T-cell (primary cell): ENCODE measurements around the gene VASH1. TPM values are rescaled to one million over a fixed set of nuclear protein-coding genes. Genes with fewer than 3 reads are reported as not detected.
"Not testable (repeated sequence)": the region's sequence is repeated elsewhere in the genome, so short reads cannot be mapped to it uniquely, and the experiment has no call there.

Experiments
- ATAC-seq, 4 experiments: fragments of 200-7000 bp in 3 of 4; fragments of 150-1000 bp in 1 of 4; cut with Tn5 transposase; replicated peaks in 1 of 4; 1 replicate in 3 of 4; 2 replicates in 1 of 4; pipeline ENCODE4 v1.10.0; 2021; ENCODE audit warnings: moderate library complexity in 3 of 4, mild to moderate bottlenecking in 2 of 4, moderate number of reproducible peaks in 1 of 4
- CTCF ChIA-PET, 2 donors: fragments of 300-600 bp; sonication (Branson Sonifier 250); formaldehyde crosslinking; loops; one replicate each; lab custom pipeline; 2022; ENCODE audit warnings: antibody characterized with exemption in 2 of 2; lab: Charles Lee
- POLR2A ChIA-PET, 2 donors: fragments of 300-600 bp; sonication (Branson Sonifier 250); formaldehyde crosslinking; loops; one replicate each; lab custom pipeline; 2022; ENCODE audit warnings: antibody characterized with exemption in 2 of 2; lab: Charles Lee
- DNase-seq, 35 experiments: peaks; one replicate each; pipeline versions ENCODE4 v3.0.0 to v3.0.0-alpha.2; 2013 to 2023
- H3K27ac ChIP-seq: one replicate; pipeline ENCODE4 v1.5.1; 2013; ENCODE audit warnings: low read length
- H3K27me3 ChIP-seq, 2 experiments: replicated peaks in 1 of 2; 1 replicate in 1 of 2; 2 replicates in 1 of 2; pipeline versions ENCODE4 v1.6.1 to v1.7.0; 2013; ENCODE audit warnings: low read length in 1 of 2, mixed read lengths in 1 of 2; ENCODE audit not compliant: control insufficient read depth in 2 of 2, insufficient read depth in 2 of 2; ENCODE audit errors: extremely low read depth in 1 of 2
- H3K36me3 ChIP-seq, 2 donors: 1 replicate in 1 of 2; 2 replicates in 1 of 2; pipeline versions ENCODE4 v1.6.1 to v1.7.0; 2013; ENCODE audit warnings: low read length in 1 of 2; ENCODE audit not compliant: control insufficient read depth in 2 of 2, insufficient read depth in 1 of 2; ENCODE audit errors: extremely low read depth in 1 of 2
- H3K4me1 ChIP-seq, 2 experiments: 1 replicate in 1 of 2; 2 replicates in 1 of 2; pipeline versions ENCODE4 v1.6.1 to v1.7.0; 2013; ENCODE audit warnings: low read length in 2 of 2, mixed read lengths in 1 of 2; ENCODE audit not compliant: insufficient read depth in 2 of 2, control insufficient read depth in 1 of 2; ENCODE audit errors: extremely low read depth in 1 of 2
- H3K4me3 ChIP-seq, 2 donors: 1 replicate in 1 of 2; 2 replicates in 1 of 2; pipeline versions ENCODE4 v1.5.1 to v1.7.0; 2013; ENCODE audit warnings: mild to moderate bottlenecking in 2 of 2, low read length in 1 of 2, moderate library complexity in 1 of 2; ENCODE audit not compliant: control insufficient read depth in 1 of 2; ENCODE audit errors: extremely low read depth in 1 of 2
- H3K9me3 ChIP-seq: 2 replicates; pipeline ENCODE4 v1.7.0; 2013
- H3K27ac Mint-ChIP-seq, 2 donors: one replicate each; pipeline ENCODE4 v1.8.0; 2020 to 2021; ENCODE audit warnings: mild to moderate bottlenecking in 2 of 2, mixed read lengths in 2 of 2
- H3K27me3 Mint-ChIP-seq, 2 donors: one replicate each; pipeline ENCODE4 v1.8.0; 2021 to 2022; ENCODE audit warnings: mixed read lengths in 2 of 2
- H3K36me3 Mint-ChIP-seq: one replicate; pipeline ENCODE4 v1.8.0; 2021; ENCODE audit warnings: mixed read lengths
- H3K4me1 Mint-ChIP-seq, 3 donors: one replicate each; pipeline ENCODE4 v1.8.0; 2020 to 2022; ENCODE audit warnings: mixed read lengths in 3 of 3, mild to moderate bottlenecking in 1 of 3
- H3K4me3 Mint-ChIP-seq, 3 donors: one replicate each; pipeline ENCODE4 v1.8.0; 2020 to 2022; ENCODE audit warnings: mild to moderate bottlenecking in 3 of 3, mixed read lengths in 3 of 3, moderate library complexity in 3 of 3
- H3K9me3 Mint-ChIP-seq, 3 donors: one replicate each; pipeline ENCODE4 v1.8.0; 2020 to 2022; ENCODE audit warnings: mixed read lengths in 3 of 3
- WGBS: methylation state at CpG from one replicate; pipeline ENCODE4 v1.1.5; 2013; ENCODE audit warnings: missing lambda C conversion rate; ENCODE audit not compliant: insufficient coverage; 5-methylcytosine and 5-hydroxymethylcytosine counted together
- total RNA-seq, 35 experiments: library from RNA in 6 of 35; stranded (reverse) in 6 of 35; fragments of 120-200 nt in 1 of 35; gene quantifications; one replicate each; pipeline versions ENCODE4 v1.2.1 to v1.2.4 and lab custom pipeline; 2013 to 2026

The VASH1 gene
- total RNA-seq, 5 donors from 2014 or later (not counting 1 experiment from before 2014, with no cell fraction given) = 3.8 to 14.9 (median 10.3) TPM

DNA sequence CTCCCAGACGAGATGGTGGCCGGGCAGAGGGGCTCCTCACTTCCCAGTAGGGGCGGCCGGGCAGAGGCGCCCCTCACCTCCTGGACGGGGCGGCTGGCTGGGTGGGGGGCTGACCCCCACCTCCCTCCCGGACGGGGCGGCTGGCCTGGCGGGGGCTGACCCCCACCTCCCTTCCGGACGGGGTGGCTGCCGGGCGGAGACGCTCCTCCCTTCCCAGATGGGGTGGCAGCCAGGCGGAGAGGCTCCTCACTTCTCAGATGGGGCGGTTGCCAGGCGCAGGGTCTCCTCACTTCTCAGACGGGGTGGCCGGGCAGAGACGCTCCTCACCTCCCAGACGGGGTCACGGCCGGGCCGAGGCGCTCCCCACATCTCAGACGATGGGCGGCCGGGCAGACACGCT lies 26.8 kb upstream of the VASH1 start:
- CTCF ChIA-PET, H3K4me3 ChIP-seq, POLR2A ChIA-PET, H3K4me1 Mint-ChIP-seq, H3K36me3 ChIP-seq, H3K9me3 ChIP-seq, ATAC-seq, H3K4me3 Mint-ChIP-seq, H3K27ac Mint-ChIP-seq, DNase-seq, H3K27me3 ChIP-seq, H3K4me1 ChIP-seq, H3K27ac ChIP-seq, H3K9me3 Mint-ChIP-seq, H3K36me3 Mint-ChIP-seq: not testable (repeated sequence)
- WGBS = no CpG with 5 or more reads among the region's 31 CpGs
- H3K27me3 Mint-ChIP-seq = peaks cover 7 to 12% of the 10 kb centered on the region in 2 donors

GRCh38 chr14:76736514-76736913 lies 24.8 kb upstream of the VASH1 start:
- Histone ChIP-seq H3K9me3 (no peaks in the 10 kb centered on the region), H3K4me3 (no peak overlapping the region), H3K36me3 (no peaks in the 10 kb centered on the region), H3K27me3 (peaks cover 0 to 2% of the 10 kb centered on the region in 2 experiments), H3K4me1 (no peaks in the 10 kb centered on the region), H3K27ac (no peak overlapping the region)
- Mint-ChIP-seq H3K4me3 (no peak overlapping the region), H3K9me3 (peaks cover 3 to 25% (median 5%) of the 10 kb centered on the region in 3 donors), H3K36me3 (no peaks in the 10 kb centered on the region), H3K27ac (no peak overlapping the region), H3K27me3 (peaks cover 12 to 20% of the 10 kb centered on the region in 2 donors), H3K4me1 (no peaks in the 10 kb centered on the region)
- ATAC-seq (no peak), DNase-seq (no peak)
- ChIA-PET POLR2A (no interaction called here), CTCF (interaction anchor here in 1 of 2 donors (0.6 kb wide), 1 partner anchor 820 kb away, joined by 3 read pairs; no protein-coding TSS in a partner anchor)

DNA sequence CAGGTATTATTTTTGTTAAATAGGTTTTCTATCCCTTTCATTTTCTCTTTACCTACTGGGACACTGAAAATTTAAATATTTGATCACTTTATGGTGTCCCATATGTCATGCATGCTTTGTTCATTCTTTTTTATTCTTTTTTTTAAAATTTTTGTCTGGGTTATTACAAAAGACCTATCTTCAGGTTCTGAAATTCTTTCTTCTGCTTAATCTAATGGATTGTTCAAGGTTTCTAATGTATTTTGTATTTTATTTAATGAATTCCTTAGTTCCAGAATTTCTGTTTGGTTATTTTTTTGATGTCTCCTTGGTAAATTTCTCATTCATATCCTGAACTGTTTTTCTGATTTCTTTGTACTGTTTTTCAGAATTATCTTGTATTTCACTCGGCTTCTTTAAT lies 20.2 kb upstream of the VASH1 start:
- Histone ChIP-seq H3K4me1 (no peaks in the 10 kb centered on the region), H3K27ac (no peak overlapping the region), H3K36me3 (no peaks in the 10 kb centered on the region), H3K9me3 (no peaks in the 10 kb centered on the region), H3K27me3 (peaks cover 0 to 16% of the 10 kb centered on the region in 2 experiments), H3K4me3 (no peak overlapping the region)
- WGBS = no CpG with 5 or more reads among the region's 1 CpG
- POLR2A ChIA-PET = no interaction called here
- Mint-ChIP-seq H3K27me3 (peaks cover 23 to 30% of the 10 kb centered on the region in 2 donors), H3K4me1 (peaks cover 0 to 3% (median 0%) of the 10 kb centered on the region in 3 donors), H3K4me3 (no peak overlapping the region), H3K9me3 (peaks cover 3 to 31% (median 5%) of the 10 kb centered on the region in 3 donors), H3K27ac (no peak overlapping the region), H3K36me3 (no peaks in the 10 kb centered on the region)
- ATAC-seq (no peak), DNase-seq (no peak)
- CTCF ChIA-PET = no interaction called here

DNA sequence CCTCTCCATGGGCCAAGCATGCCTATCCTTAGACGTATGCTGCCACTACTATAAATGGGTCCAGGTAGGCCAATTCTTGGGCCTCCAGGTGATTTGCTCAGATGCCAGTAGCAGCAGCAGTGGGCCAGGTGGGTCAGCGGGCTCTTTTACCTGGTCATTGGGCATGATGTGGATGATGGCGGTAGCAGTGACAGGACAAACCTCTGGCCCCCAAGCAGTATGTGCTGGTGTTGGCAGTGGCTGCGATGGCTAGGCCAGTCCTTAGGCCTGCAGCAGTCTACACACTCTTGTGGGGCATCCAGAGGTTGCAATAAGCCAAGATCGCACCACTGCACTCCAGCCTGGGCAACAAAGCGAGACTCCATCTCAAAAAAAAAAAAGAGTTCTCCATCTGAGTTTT lies 19.1 kb upstream of the VASH1 start:
- CTCF ChIA-PET = no interaction called here
- Mint-ChIP-seq H3K9me3 (peaks cover 3 to 31% (median 5%) of the 10 kb centered on the region in 3 donors), H3K27me3 (peaks cover 23 to 30% of the 10 kb centered on the region in 2 donors), H3K4me3 (no peak overlapping the region), H3K4me1 (peaks cover 0 to 3% (median 0%) of the 10 kb centered on the region in 3 donors), H3K36me3 (no peaks in the 10 kb centered on the region), H3K27ac (no peak overlapping the region)
- no peak overlapping the region for H3K27ac ChIP-seq
- no peaks in the 10 kb centered on the region for H3K9me3 ChIP-seq
- H3K36me3 ChIP-seq = no peaks in the 10 kb centered on the region
- POLR2A ChIA-PET = no interaction called here
- H3K4me1 ChIP-seq = no peaks in the 10 kb centered on the region
- ATAC-seq = no peak
- H3K4me3 ChIP-seq = no peak overlapping the region
- DNase-seq = no peak
- 96% methylated on average over 3 of the region's 6 CpGs for WGBS
- H3K27me3 ChIP-seq = peaks cover 0 to 16% of the 10 kb centered on the region in 2 experiments

GRCh38 chr14:76742966-76743365 lies 18.3 kb upstream of the VASH1 start:
- H3K27ac Mint-ChIP-seq = no peak overlapping the region
- CTCF ChIA-PET = interaction anchor here in 1 of 2 donors (0.5 kb wide), 1 partner anchor 12 kb away, joined by 3 read pairs; no protein-coding TSS in a partner anchor
- no peak for ATAC-seq

DNA sequence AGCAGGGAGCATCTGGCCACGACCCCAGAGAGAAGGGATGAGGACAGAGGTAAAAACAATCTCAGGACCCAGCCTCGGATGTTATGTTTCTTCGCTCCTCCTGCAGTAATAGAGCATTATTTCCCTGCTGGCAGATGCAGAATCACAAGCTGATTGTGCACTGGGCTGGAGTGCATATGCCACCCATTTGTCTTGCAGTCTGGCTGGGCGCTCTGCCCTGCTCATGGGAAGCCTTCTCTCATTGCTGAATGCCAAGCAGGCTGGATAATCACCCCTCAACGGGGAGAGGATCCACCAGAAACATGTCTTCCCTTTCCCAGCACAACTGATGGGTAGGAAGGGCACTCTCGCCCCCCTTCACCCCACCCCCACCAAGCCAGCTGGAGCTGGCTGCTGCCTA lies 8.5 kb upstream of the VASH1 start:
- CTCF ChIA-PET = no interaction called here
- Histone ChIP-seq H3K9me3 (no peaks in the 10 kb centered on the region), H3K4me1 (no peaks in the 10 kb centered on the region), H3K27ac (no peak overlapping the region), H3K27me3 (peaks cover 0 to 11% of the 10 kb centered on the region in 2 experiments), H3K36me3 (no peaks in the 10 kb centered on the region), H3K4me3 (no peak overlapping the region)
- Mint-ChIP-seq H3K4me1 (no peaks in the 10 kb centered on the region), H3K4me3 (no peak overlapping the region), H3K36me3 (no peaks in the 10 kb centered on the region), H3K27ac (no peak overlapping the region), H3K9me3 (no peaks in the 10 kb centered on the region), H3K27me3 (peaks cover 2 to 6% of the 10 kb centered on the region in 2 donors)
- 66% methylated on average over 3 of the region's 6 CpGs for WGBS
- POLR2A ChIA-PET = no interaction called here
- DNase-seq (no peak), ATAC-seq (no peak)

More at GRCh38 chr14:76742966-76743365, 18.3 kb upstream of the VASH1 start:
- peaks cover 3 to 31% (median 5%) of the 10 kb centered on the region in 3 donors for H3K9me3 Mint-ChIP-seq
- Histone ChIP-seq H3K4me1 (no peaks in the 10 kb centered on the region), H3K27me3 (peaks cover 0 to 16% of the 10 kb centered on the region in 2 experiments), H3K27ac (no peak overlapping the region), H3K36me3 (no peaks in the 10 kb centered on the region), H3K4me3 (no peak overlapping the region), H3K9me3 (no peaks in the 10 kb centered on the region)
- POLR2A ChIA-PET = interaction anchor here in 1 of 2 donors (0.6 kb wide), 1 partner anchor 835 kb away, joined by 4 read pairs; no protein-coding TSS in a partner anchor
- DNase-seq = no peak
- H3K4me1 Mint-ChIP-seq = peaks cover 0 to 3% (median 0%) of the 10 kb centered on the region in 3 donors
- WGBS = 50% methylated on average over 7 of the region's 7 CpGs
- H3K36me3 Mint-ChIP-seq = no peaks in the 10 kb centered on the region
- no peak overlapping the region for H3K4me3 Mint-ChIP-seq
- peaks cover 22 to 27% of the 10 kb centered on the region in 2 donors for H3K27me3 Mint-ChIP-seq
